GM12872 (cell line): ENCODE measurements around the gene METTL1.

Source experiments
- TF ChIP-seq, protein P1 (sequence below): IDR thresholded peaks from 3 replicates; pipeline ENCODE4 v1.5.1; 2011; ENCODE audit warnings: low read depth, mild to moderate bottlenecking, low read length, moderate library complexity; ENCODE audit not compliant: insufficient read depth

The METTL1 gene

GRCh38 chr12:57771236-57771872 is 551 bp downstream of the METTL1 start:
- TF ChIP-seq, protein P1, sequence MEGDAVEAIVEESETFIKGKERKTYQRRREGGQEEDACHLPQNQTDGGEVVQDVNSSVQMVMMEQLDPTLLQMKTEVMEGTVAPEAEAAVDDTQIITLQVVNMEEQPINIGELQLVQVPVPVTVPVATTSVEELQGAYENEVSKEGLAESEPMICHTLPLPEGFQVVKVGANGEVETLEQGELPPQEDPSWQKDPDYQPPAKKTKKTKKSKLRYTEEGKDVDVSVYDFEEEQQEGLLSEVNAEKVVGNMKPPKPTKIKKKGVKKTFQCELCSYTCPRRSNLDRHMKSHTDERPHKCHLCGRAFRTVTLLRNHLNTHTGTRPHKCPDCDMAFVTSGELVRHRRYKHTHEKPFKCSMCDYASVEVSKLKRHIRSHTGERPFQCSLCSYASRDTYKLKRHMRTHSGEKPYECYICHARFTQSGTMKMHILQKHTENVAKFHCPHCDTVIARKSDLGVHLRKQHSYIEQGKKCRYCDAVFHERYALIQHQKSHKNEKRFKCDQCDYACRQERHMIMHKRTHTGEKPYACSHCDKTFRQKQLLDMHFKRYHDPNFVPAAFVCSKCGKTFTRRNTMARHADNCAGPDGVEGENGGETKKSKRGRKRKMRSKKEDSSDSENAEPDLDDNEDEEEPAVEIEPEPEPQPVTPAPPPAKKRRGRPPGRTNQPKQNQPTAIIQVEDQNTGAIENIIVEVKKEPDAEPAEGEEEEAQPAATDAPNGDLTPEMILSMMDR, result no peak

DNA sequence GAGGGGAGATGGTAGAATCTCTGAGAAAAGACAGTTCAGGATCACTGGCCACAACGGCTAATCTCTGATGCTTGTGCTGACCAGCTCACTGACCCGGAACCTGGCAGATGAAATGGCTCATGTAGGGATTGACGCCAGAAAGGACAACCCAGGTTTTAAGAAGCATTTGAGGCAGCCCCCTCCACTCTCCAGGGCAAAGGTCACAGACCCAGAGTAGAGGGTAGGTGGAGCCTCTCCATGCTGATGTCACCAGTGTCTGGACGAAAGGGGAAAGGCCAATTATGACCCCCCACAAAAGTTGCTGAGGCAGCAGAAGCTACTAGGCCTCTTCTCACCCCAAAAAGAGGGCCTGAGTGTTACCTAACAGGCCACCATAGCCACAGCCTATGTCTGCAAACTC is 1.2 kb downstream of the METTL1 start:
- TF ChIP-seq, protein P1, result no peak

GRCh38 chr12:57769594-57769993 is 2.3 kb downstream of the METTL1 start:
- TF ChIP-seq, protein P1, result no peak

GRCh38 chr12:57767876-57768275 is 4.0 kb downstream of the METTL1 start:
- TF ChIP-seq, protein P1, result no peak

DNA sequence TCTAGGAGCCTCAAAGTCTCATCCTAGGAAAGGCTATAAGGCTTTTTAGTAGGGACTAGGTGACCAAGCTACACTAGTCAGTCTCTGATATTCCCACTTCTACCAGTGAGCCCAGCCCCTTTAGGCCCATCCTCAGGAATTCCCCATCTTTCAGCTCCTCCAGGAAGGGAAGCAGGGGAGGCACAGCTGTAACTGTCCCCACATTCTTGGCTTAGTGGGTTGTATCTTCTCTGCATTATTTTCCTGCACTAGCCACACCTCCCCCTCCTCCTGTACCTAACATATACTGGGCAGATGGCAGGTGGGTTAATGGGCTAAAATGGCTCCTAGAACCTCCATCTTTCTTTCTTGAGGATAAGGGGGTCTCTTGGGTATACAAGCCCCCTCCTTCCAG is 4.6 kb downstream of the METTL1 start:
- TF ChIP-seq, protein P1, result no peak

GRCh38 chr12:57766464-57767304 is 5.2 kb downstream of the METTL1 start, which contains the start of gene CYP27B1:
TSS of gene CYP27B1 (minus strand) at chr12:57767078. CDS start at chr12:57767041, 37 bp downstream.
- TF ChIP-seq, protein P1, result no peak

- TF ChIP-seq, protein P1, result no peak
Observed at GRCh38 chr12:57765698-57766463, 6.0 kb downstream of the METTL1 start.
